Esophagus muscularis mucosa (tissue), 3 donors: Measurements from ENCODE around the gene SH3RF3.

Experiments used
- CTCF ChIP-seq, 3 experiments: fragments of 200-600 bp in 2 of 3; fragments of 450-650 bp in 1 of 3; sonication (generic) in 2 of 3; IDR thresholded peaks; one replicate each; pipeline ENCODE4 v1.5.1; 2017 to 2019; ENCODE audit warnings: antibody characterized with exemption in 3 of 3, mild to moderate bottlenecking in 2 of 3, moderate library complexity in 1 of 3
- POLR2A ChIP-seq: fragments of 450-650 bp; IDR thresholded peaks from one replicate; pipeline ENCODE4 v1.6.1; 2017; ENCODE audit warnings: antibody characterized with exemption, moderate library complexity, mild to moderate bottlenecking, low read depth
- POLR2AphosphoS5 ChIP-seq, 2 donors: sonication (generic); formaldehyde crosslinking; IDR thresholded peaks; one replicate each; pipeline ENCODE4 v1.6.1; 2017; ENCODE audit warnings: antibody characterized with exemption in 2 of 2

- TF ChIP-seq POLR2A (no peak), CTCF (IDR thresholded peaks at IDR 0.05) (no peak), POLR2AphosphoS5 (IDR thresholded peaks at IDR 0.05) (no peak)
Observed at GRCh38 chr2:109400102-109400501, 271.1 kb downstream of the SH3RF3 start.
